Muscle of leg (tissue), 11 donors: ENCODE data around the gene SNRPD3. TPM values are rescaled to one million over a fixed set of nuclear protein-coding genes. Genes with fewer than 3 reads are reported as not detected.

Experiments
- DNase-seq: peaks from one replicate; pipeline ENCODE4 v3.0.0; 2013
- H3K27ac ChIP-seq: one replicate; pipeline ENCODE4 v1.5.1; 2013; ENCODE audit warnings: mild to moderate bottlenecking, low read length, control low read depth
- H3K27me3 ChIP-seq: one replicate; pipeline ENCODE4 v1.6.1; 2013; ENCODE audit warnings: low read length; ENCODE audit not compliant: control insufficient read depth, insufficient read depth
- H3K36me3 ChIP-seq: one replicate; pipeline ENCODE4 v1.6.1; 2013; ENCODE audit warnings: low read length; ENCODE audit not compliant: control insufficient read depth, insufficient read depth
- H3K4me1 ChIP-seq: one replicate; pipeline ENCODE4 v1.6.1; 2013; ENCODE audit warnings: low read length; ENCODE audit not compliant: control insufficient read depth, insufficient read depth
- H3K4me3 ChIP-seq: one replicate; pipeline ENCODE4 v1.5.1; 2013; ENCODE audit warnings: low read length, control low read depth
- H3K9me3 ChIP-seq: replicated peaks from 2 replicates; pipeline ENCODE4 v1.6.1; 2013; ENCODE audit warnings: low read depth, low read length; ENCODE audit not compliant: control insufficient read depth
- WGBS: methylation state at CpG from one replicate; pipeline ENCODE4 v1.1.5; 2013; ENCODE audit warnings: missing lambda C conversion rate; ENCODE audit not compliant: insufficient coverage; 5-methylcytosine and 5-hydroxymethylcytosine counted together
- polyA plus RNA-seq, 8 donors: library from polyadenylated mRNA; unstranded; fragments of 120-200 nt; gene quantifications; one replicate each; pipeline versions ENCODE4 v1.2.1 to v1.2.3, GENCODE V29; 2013; ENCODE audit warnings: inconsistent platforms in 1 of 8, low replicate concordance in 1 of 8; ENCODE audit not compliant: insufficient read length in 8 of 8, insufficient read depth in 1 of 8
- total RNA-seq: library from RNA; stranded (reverse); fragments of 120-200 nt; gene quantifications from one replicate; pipeline ENCODE4 v1.2.4, GENCODE V29; 2013

The SNRPD3 gene
- total and polyA plus RNA-seq, 9 donors: 102 to 151 (median 120) TPM

- 54% methylated on average over 15 of the region's 19 CpGs for WGBS
- Histone ChIP-seq H3K36me3 (peaks cover 34% of the 10 kb centered on the region), H3K4me1 (peaks cover 19% of the 10 kb centered on the region), H3K27ac (peak overlapping the region; percentile 40), H3K27me3 (no peaks in the 10 kb centered on the region), H3K4me3 (no peak overlapping the region), H3K9me3 (no peaks in the 10 kb centered on the region)
- DNase-seq: peak; percentile 38
Measured at GRCh38 chr22:24583221-24584165, 27.7 kb downstream of the SNRPD3 start.

- Histone ChIP-seq H3K36me3 (peaks cover 40% of the 10 kb centered on the region), H3K27me3 (no peaks in the 10 kb centered on the region), H3K9me3 (no peaks in the 10 kb centered on the region), H3K4me1 (peaks cover 19% of the 10 kb centered on the region), H3K4me3 (no peak overlapping the region), H3K27ac (peak overlapping the region; percentile 40)
- no peak for DNase-seq
- no CpG with 5 or more reads among the region's 5 CpGs for WGBS
Measured at GRCh38 chr22:24584166-24584790, 28.5 kb downstream of the SNRPD3 start.

GRCh38 chr22:24584871-24585411 lies 29.1 kb downstream of the SNRPD3 start:
- Histone ChIP-seq H3K9me3 (no peaks in the 10 kb centered on the region), H3K27ac (no peak overlapping the region), H3K4me3 (no peak overlapping the region), H3K36me3 (peaks cover 44% of the 10 kb centered on the region), H3K4me1 (peaks cover 19% of the 10 kb centered on the region), H3K27me3 (no peaks in the 10 kb centered on the region)
- 81% methylated on average over 10 of the region's 10 CpGs for WGBS
- DNase-seq: no peak

DNA sequence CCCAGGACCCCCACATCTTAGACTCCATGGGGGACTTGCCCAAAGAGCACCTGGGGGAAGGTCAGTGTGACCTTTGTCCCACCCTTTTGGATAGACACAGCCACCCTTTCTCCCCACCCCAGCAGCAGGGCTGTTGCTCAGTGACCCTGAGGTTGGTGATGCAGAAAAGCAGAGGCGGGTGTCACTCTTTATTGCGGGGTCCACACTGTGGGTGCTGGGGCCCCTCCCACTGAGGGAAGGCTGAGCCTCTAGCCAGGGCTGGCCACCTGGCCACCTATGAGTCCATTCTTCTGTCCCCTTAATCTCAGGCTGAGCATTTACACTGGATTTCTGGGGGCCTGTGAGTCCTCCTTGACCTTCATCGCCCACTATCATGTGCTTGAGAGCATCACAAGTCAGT lies 29.7 kb downstream of the SNRPD3 start:
- no peak for DNase-seq
- no peaks in the 10 kb centered on the region for H3K27me3 ChIP-seq
- H3K27ac ChIP-seq: no peak overlapping the region
- peaks cover 44% of the 10 kb centered on the region for H3K36me3 ChIP-seq
- H3K9me3 ChIP-seq: no peaks in the 10 kb centered on the region
- H3K4me3 ChIP-seq: no peak overlapping the region
- 86% methylated on average over 2 of the region's 3 CpGs for WGBS
- peaks cover 19% of the 10 kb centered on the region for H3K4me1 ChIP-seq

GRCh38 chr22:24585927-24586546 lies 30.2 kb downstream of the SNRPD3 start:
- no peaks in the 10 kb centered on the region for H3K27me3 ChIP-seq
- H3K36me3 ChIP-seq: peaks cover 44% of the 10 kb centered on the region
- H3K9me3 ChIP-seq: no peaks in the 10 kb centered on the region
- DNase-seq: no peak
- no peak overlapping the region for H3K27ac ChIP-seq
- 92% methylated on average over 24 of the region's 24 CpGs for WGBS
- peaks cover 19% of the 10 kb centered on the region for H3K4me1 ChIP-seq
- H3K4me3 ChIP-seq: no peak overlapping the region

GRCh38 chr22:24587251-24587650 lies 31.5 kb downstream of the SNRPD3 start:
- peaks cover 44% of the 10 kb centered on the region for H3K36me3 ChIP-seq
- no peak overlapping the region for H3K4me3 ChIP-seq
- peaks cover 24% of the 10 kb centered on the region for H3K4me1 ChIP-seq
- no peak overlapping the region for H3K27ac ChIP-seq
- WGBS: 77% methylated on average over 2 of the region's 5 CpGs
- no peak for DNase-seq
- H3K9me3 ChIP-seq: no peaks in the 10 kb centered on the region
- H3K27me3 ChIP-seq: no peaks in the 10 kb centered on the region

- Histone ChIP-seq H3K4me1 (peaks cover 25% of the 10 kb centered on the region), H3K27me3 (no peaks in the 10 kb centered on the region), H3K4me3 (no peak overlapping the region), H3K27ac (no peak overlapping the region), H3K36me3 (peaks cover 44% of the 10 kb centered on the region), H3K9me3 (no peaks in the 10 kb centered on the region)
- 94% methylated on average over 6 of the region's 8 CpGs for WGBS
- DNase-seq: no peak
Measured at GRCh38 chr22:24587948-24588347, 32.1 kb downstream of the SNRPD3 start.

- WGBS: 77% methylated on average over 9 of the region's 13 CpGs
- no peak overlapping the region for H3K27ac ChIP-seq
Measured at GRCh38 chr22:24588381-24588756, 32.6 kb downstream of the SNRPD3 start.

GRCh38 chr22:24588757-24589481 lies 33.1 kb downstream of the SNRPD3 start:
- peaks cover 44% of the 10 kb centered on the region for H3K36me3 ChIP-seq
- no peak for DNase-seq
- 93% methylated on average over 17 of the region's 21 CpGs for WGBS
- peaks cover 20% of the 10 kb centered on the region for H3K4me1 ChIP-seq
- no peaks in the 10 kb centered on the region for H3K27me3 ChIP-seq
- H3K27ac ChIP-seq: no peak overlapping the region
- no peak overlapping the region for H3K4me3 ChIP-seq
- H3K9me3 ChIP-seq: no peaks in the 10 kb centered on the region

More at GRCh38 chr22:24588381-24588756, 32.6 kb downstream of the SNRPD3 start:
- DNase-seq: no peak
- peaks cover 44% of the 10 kb centered on the region for H3K36me3 ChIP-seq
- H3K27me3 ChIP-seq: no peaks in the 10 kb centered on the region
- H3K4me3 ChIP-seq: no peak overlapping the region
- H3K9me3 ChIP-seq: no peaks in the 10 kb centered on the region
- peaks cover 24% of the 10 kb centered on the region for H3K4me1 ChIP-seq
